Trophoblast cell (in vitro differentiated cells and primary cell): Measurements from ENCODE around the gene TLR6.

Experiments
- DNase-seq, 2 donors: peaks; one replicate each; pipeline ENCODE4 v3.0.0-alpha.2; 2016
- H2AFZ ChIP-seq: 2 replicates; pipeline ENCODE4 v1.6.1; 2013; ENCODE audit warnings: low read length, moderate library complexity, mild to moderate bottlenecking; ENCODE audit not compliant: insufficient read depth, poor library complexity
- H2AK5ac ChIP-seq: 2 replicates; pipeline ENCODE4 v1.6.1; 2013; ENCODE audit warnings: mild to moderate bottlenecking, low read length
- H2BK120ac ChIP-seq: 2 replicates; pipeline ENCODE4 v1.6.1; 2013; ENCODE audit warnings: low read length, mild to moderate bottlenecking, moderate library complexity; ENCODE audit not compliant: insufficient read depth, poor library complexity
- H2BK12ac ChIP-seq: 2 replicates; pipeline ENCODE4 v1.6.1; 2013; ENCODE audit warnings: mild to moderate bottlenecking, low read length, moderate library complexity
- H2BK5ac ChIP-seq: 2 replicates; pipeline ENCODE4 v1.6.1; 2013; ENCODE audit warnings: low read length, low read depth, moderate library complexity, mild to moderate bottlenecking; ENCODE audit not compliant: poor library complexity
- H3K14ac ChIP-seq: 2 replicates; pipeline ENCODE4 v1.6.1; 2013; ENCODE audit warnings: mild to moderate bottlenecking, low read length
- H3K18ac ChIP-seq: 2 replicates; pipeline ENCODE4 v1.6.1; 2013; ENCODE audit warnings: mild to moderate bottlenecking, low read length
- H3K23ac ChIP-seq: 2 replicates; pipeline ENCODE4 v1.6.1; 2013; ENCODE audit warnings: low read length
- H3K27ac ChIP-seq: 2 replicates; pipeline ENCODE4 v1.5.1; 2013; ENCODE audit warnings: low read depth, mild to moderate bottlenecking, inconsistent platforms, low read length, moderate library complexity
- H3K27me3 ChIP-seq: 2 replicates; pipeline ENCODE4 v1.6.1; 2013; ENCODE audit warnings: inconsistent platforms, mild to moderate bottlenecking, low read length, moderate library complexity; ENCODE audit not compliant: insufficient read depth
- H3K36me3 ChIP-seq, 2 experiments: 1 replicate in 1 of 2; 2 replicates in 1 of 2; pipeline ENCODE4 v1.6.1; 2013; ENCODE audit warnings: low read length in 2 of 2, mild to moderate bottlenecking in 2 of 2, moderate library complexity in 1 of 2; ENCODE audit not compliant: insufficient read depth in 2 of 2, control insufficient read depth in 1 of 2
- H3K4ac ChIP-seq: 2 replicates; pipeline ENCODE4 v1.6.1; 2013; ENCODE audit warnings: low read depth, mild to moderate bottlenecking, low read length, moderate library complexity
- H3K4me1 ChIP-seq, 2 experiments: 1 replicate in 1 of 2; 2 replicates in 1 of 2; pipeline ENCODE4 v1.6.1; 2013; ENCODE audit warnings: low read length in 2 of 2, mild to moderate bottlenecking in 2 of 2, moderate library complexity in 1 of 2; ENCODE audit not compliant: insufficient read depth in 2 of 2, control insufficient read depth in 1 of 2
- H3K4me2 ChIP-seq: 2 replicates; pipeline ENCODE4 v1.6.1; 2013; ENCODE audit warnings: inconsistent platforms, mild to moderate bottlenecking, low read length, moderate library complexity
- H3K4me3 ChIP-seq: 2 replicates; pipeline ENCODE4 v1.5.1; 2013; ENCODE audit warnings: mild to moderate bottlenecking, low read depth, low read length, inconsistent platforms
- H3K79me1 ChIP-seq: one replicate; pipeline ENCODE4 v1.6.1; 2013; ENCODE audit warnings: low read length
- H3K79me2 ChIP-seq: 2 replicates; pipeline ENCODE4 v1.6.1; 2013; ENCODE audit warnings: low read length, mild to moderate bottlenecking; ENCODE audit not compliant: control insufficient read depth, insufficient read depth, poor library complexity
- H3K9ac ChIP-seq: 2 replicates; pipeline ENCODE4 v1.6.1; 2013; ENCODE audit warnings: mild to moderate bottlenecking, low read length
- H3K9me3 ChIP-seq: 2 replicates; pipeline ENCODE4 v1.6.1; 2013; ENCODE audit warnings: low read depth, mild to moderate bottlenecking, control low read depth, inconsistent platforms, low read length; ENCODE audit not compliant: insufficient read depth
- H4K12ac ChIP-seq: 2 replicates; pipeline ENCODE4 v1.6.1; 2013; ENCODE audit warnings: low read depth, mild to moderate bottlenecking, low read length, moderate library complexity
- H4K8ac ChIP-seq: 2 replicates; pipeline ENCODE4 v1.6.1; 2013; ENCODE audit warnings: low read depth, mild to moderate bottlenecking, low read length, moderate library complexity
- H4K91ac ChIP-seq: one replicate; pipeline ENCODE4 v1.6.1; 2013; ENCODE audit warnings: low read depth, mild to moderate bottlenecking, low read length, moderate library complexity
- WGBS: extraction: QIAGEN DNeasy Blood & Tissue Kit; methylation state at CpG from one replicate; pipeline ENCODE4 v1.1.7; 2013; ENCODE audit warnings: missing lambda C conversion rate; ENCODE audit not compliant: insufficient read length, insufficient coverage; ENCODE audit errors: extremely low coverage; 5-methylcytosine and 5-hydroxymethylcytosine counted together

The TLR6 gene

DNA sequence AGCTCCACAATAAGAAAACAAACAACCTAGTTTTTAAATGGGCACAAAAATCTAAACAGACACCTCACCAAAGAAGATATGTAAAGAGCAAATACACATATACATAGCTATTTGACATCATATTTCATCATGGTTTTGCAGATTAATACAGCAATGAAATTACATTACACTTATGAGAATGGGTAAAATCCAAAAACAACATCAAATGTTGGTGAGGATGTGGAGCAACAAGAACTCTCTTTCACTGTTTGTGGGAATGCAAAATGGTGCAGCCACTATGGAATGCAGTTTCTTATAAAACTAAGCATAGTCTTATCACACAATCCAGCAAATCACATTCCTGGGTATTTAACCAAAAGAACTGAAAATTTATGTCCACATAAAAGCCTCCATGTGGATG, 25.0 kb downstream of the TLR6 start:
- no peak overlapping the region for H3K14ac ChIP-seq
- peak in 1 of 2 donors; percentile 12 for DNase-seq
- peaks cover 4% of the 10 kb centered on the region for H3K9me3 ChIP-seq
- H2AFZ ChIP-seq: no peak overlapping the region
- H3K36me3 ChIP-seq: no peaks in the 10 kb centered on the region
- H2BK120ac ChIP-seq: no peak overlapping the region
- no peak overlapping the region for H3K4me3 ChIP-seq
- H3K4me2 ChIP-seq: no peak overlapping the region
- no peak overlapping the region for H3K18ac ChIP-seq
- H3K4ac ChIP-seq: no peak overlapping the region
- H4K12ac ChIP-seq: no peak overlapping the region
- H3K9ac ChIP-seq: no peak overlapping the region
- H3K4me1 ChIP-seq: no peaks in the 10 kb centered on the region
- no peaks in the 10 kb centered on the region for H3K79me2 ChIP-seq
- no peak overlapping the region for H2BK12ac ChIP-seq
- no peaks in the 10 kb centered on the region for H3K79me1 ChIP-seq
- H3K27ac ChIP-seq: no peak overlapping the region
- no peak overlapping the region for H4K8ac ChIP-seq
- no peak overlapping the region for H3K23ac ChIP-seq
- no peaks in the 10 kb centered on the region for H3K27me3 ChIP-seq
- H2BK5ac ChIP-seq: no peak overlapping the region
- no peak overlapping the region for H4K91ac ChIP-seq
- no peak overlapping the region for H2AK5ac ChIP-seq

DNA sequence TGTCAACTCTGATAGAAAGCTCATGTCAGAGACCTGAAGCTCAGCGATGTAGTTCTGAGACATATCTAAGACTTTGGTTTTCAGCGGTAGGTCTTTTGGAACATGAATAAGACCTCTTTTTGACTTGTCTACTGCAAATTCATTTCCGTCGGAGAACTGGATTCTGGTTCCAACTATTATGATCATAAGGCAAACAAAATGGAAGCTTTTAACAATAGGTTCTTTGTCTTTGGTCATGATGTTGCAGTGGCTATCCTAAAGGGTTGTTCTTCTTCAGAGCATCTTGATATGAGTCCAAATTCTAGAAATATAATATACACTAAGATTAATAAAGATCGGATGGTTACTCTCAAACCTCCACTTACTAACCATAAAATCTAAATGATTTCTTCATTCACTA, 27.4 kb downstream of the TLR6 start:
- Histone ChIP-seq H3K4me3 (no peak overlapping the region), H3K4me1 (no peaks in the 10 kb centered on the region), H3K14ac (no peak overlapping the region), H3K79me1 (no peaks in the 10 kb centered on the region), H2BK12ac (no peak overlapping the region), H3K9ac (no peak overlapping the region), H3K4ac (no peak overlapping the region), H3K9me3 (peaks cover 4% of the 10 kb centered on the region), H4K91ac (no peak overlapping the region), H3K79me2 (no peaks in the 10 kb centered on the region), H2AFZ (no peak overlapping the region), H3K27me3 (no peaks in the 10 kb centered on the region), H3K36me3 (no peaks in the 10 kb centered on the region), H4K8ac (no peak overlapping the region), H4K12ac (no peak overlapping the region), H2BK5ac (no peak overlapping the region), H3K27ac (no peak overlapping the region), H3K23ac (no peak overlapping the region), H3K18ac (no peak overlapping the region), H3K4me2 (no peak overlapping the region), H2AK5ac (no peak overlapping the region), H2BK120ac (no peak overlapping the region)
- no peak for DNase-seq
- WGBS: no CpG with 5 or more reads among the region's 5 CpGs

- Histone ChIP-seq H3K4me1 (peaks cover 2 to 3% of the 10 kb centered on the region in 2 experiments), H2BK12ac (no peak overlapping the region), H3K18ac (no peak overlapping the region), H4K12ac (no peak overlapping the region), H2AFZ (no peak overlapping the region), H3K23ac (no peak overlapping the region), H4K8ac (no peak overlapping the region), H3K79me1 (no peaks in the 10 kb centered on the region), H3K9me3 (peaks cover 3% of the 10 kb centered on the region), H2BK5ac (no peak overlapping the region), H4K91ac (no peak overlapping the region), H3K4ac (no peak overlapping the region), H2BK120ac (no peak overlapping the region), H3K79me2 (no peaks in the 10 kb centered on the region), H3K27ac (no peak overlapping the region), H3K27me3 (no peaks in the 10 kb centered on the region), H2AK5ac (no peak overlapping the region), H3K36me3 (no peaks in the 10 kb centered on the region), H3K14ac (no peak overlapping the region), H3K4me3 (no peak overlapping the region), H3K9ac (no peak overlapping the region), H3K4me2 (no peak overlapping the region)
- WGBS: no CpG with 5 or more reads among the region's 27 CpGs
- no peak for DNase-seq
Measured at GRCh38 chr4:38823766-38824165, 32.9 kb downstream of the TLR6 start.

GRCh38 chr4:38822748-38823303, 33.8 kb downstream of the TLR6 start:
- H3K27ac ChIP-seq: no peak overlapping the region
- H3K23ac ChIP-seq: no peak overlapping the region
- no peaks in the 10 kb centered on the region for H3K79me1 ChIP-seq
- H3K4me1 ChIP-seq: peaks cover 5 to 6% of the 10 kb centered on the region in 2 experiments
- H3K79me2 ChIP-seq: no peaks in the 10 kb centered on the region
- no peak overlapping the region for H3K18ac ChIP-seq
- H3K27me3 ChIP-seq: no peaks in the 10 kb centered on the region
- no peak overlapping the region for H3K4me3 ChIP-seq
- DNase-seq: no peak
- H3K9me3 ChIP-seq: peaks cover 4% of the 10 kb centered on the region
- no peak overlapping the region for H4K91ac ChIP-seq
- H2BK5ac ChIP-seq: no peak overlapping the region
- H3K9ac ChIP-seq: no peak overlapping the region
- H4K8ac ChIP-seq: no peak overlapping the region
- no peak overlapping the region for H3K4ac ChIP-seq
- no peak overlapping the region for H2AFZ ChIP-seq
- no peak overlapping the region for H3K14ac ChIP-seq
- H3K36me3 ChIP-seq: no peaks in the 10 kb centered on the region
- H2BK120ac ChIP-seq: no peak overlapping the region
- no peak overlapping the region for H3K4me2 ChIP-seq
- no peak overlapping the region for H2BK12ac ChIP-seq
- no peak overlapping the region for H2AK5ac ChIP-seq
- WGBS: no CpG with 5 or more reads among the region's 5 CpGs
- H4K12ac ChIP-seq: no peak overlapping the region
